ENCODE measurements around the gene MAP4K4.

The MAP4K4 gene

GRCh38 chr2:101692766-101693165, 4.7 kb upstream of the MAP4K4 start:
- DNase-seq (ENCODE audit: low read depth, low spot score) = no peak

- DNase-seq (ENCODE audit: low read depth, low spot score) = no peak
These were observed 3.4 kb upstream of the MAP4K4 start for GRCh38 chr2:101693991-101694588.

- DNase-seq (ENCODE audit: low read depth, low spot score) = peak; percentile 25
These were observed 1.0 kb upstream of the MAP4K4 start for GRCh38 chr2:101696272-101697123.

- DNase-seq (ENCODE audit: low read depth, low spot score) = peak; percentile 51
These were observed 722 bp downstream of the MAP4K4 start for GRCh38 chr2:101698014-101698843.

- peak; percentile 50 for DNase-seq (ENCODE audit: low read depth, low spot score)
These were observed 1.6 kb downstream of the MAP4K4 start for GRCh38 chr2:101698844-101699754.

GRCh38 chr2:101699755-101700461, 2.4 kb downstream of the MAP4K4 start:
- DNase-seq (ENCODE audit: low read depth, low spot score) = peak; percentile 58

GRCh38 chr2:101704046-101704466, 6.5 kb downstream of the MAP4K4 start:
- peak; percentile 66 for DNase-seq (ENCODE audit: low read depth, low spot score)

GRCh38 chr2:101704816-101705578, 7.5 kb downstream of the MAP4K4 start:
- peak; percentile 21 for DNase-seq (ENCODE audit: low read depth, low spot score)

- no peak for DNase-seq (ENCODE audit: low read depth, low spot score)
These were observed 8.8 kb downstream of the MAP4K4 start for GRCh38 chr2:101706121-101706818.

GRCh38 chr2:101706819-101707177, 9.3 kb downstream of the MAP4K4 start:
- no peak for DNase-seq (ENCODE audit: low read depth, low spot score)

GRCh38 chr2:101710036-101710435, 12.5 kb downstream of the MAP4K4 start:
- no peak for DNase-seq (ENCODE audit: low read depth, low spot score)

- peak; percentile 37 for DNase-seq (ENCODE audit: low read depth, low spot score)
These were observed 13.2 kb downstream of the MAP4K4 start for GRCh38 chr2:101710471-101711318.

- DNase-seq (ENCODE audit: low read depth, low spot score) = no peak
These were observed 16.6 kb downstream of the MAP4K4 start for GRCh38 chr2:101714118-101714517.

- DNase-seq (ENCODE audit: low read depth, low spot score) = no peak
These were observed 19.8 kb downstream of the MAP4K4 start for GRCh38 chr2:101717071-101717845.

- no peak for DNase-seq (ENCODE audit: low read depth, low spot score)
These were observed 21.0 kb downstream of the MAP4K4 start for GRCh38 chr2:101718479-101718878.

GRCh38 chr2:101718993-101719571, 21.6 kb downstream of the MAP4K4 start:
- no peak for DNase-seq (ENCODE audit: low read depth, low spot score)

- no peak for DNase-seq (ENCODE audit: low read depth, low spot score)
These were observed 23.2 kb downstream of the MAP4K4 start for GRCh38 chr2:101720732-101721131.

Measured in astrocyte of the hippocampus (primary cell).